Stimulated activated CD4-positive, alpha-beta T cell treated with anti-CD3 and anti-CD28 coated beads, Interleukin-1b, Interleukin-23, amount 100 ng/mL, for 1 hour (primary cell): ENCODE measurements around the gene ZNF277.

Experiments used
- DNase-seq, 2 donors: peaks; one replicate each; pipeline ENCODE4 v3.0.0-alpha.2; 2020; ENCODE audit warnings: low read depth in 2 of 2

The ZNF277 gene

GRCh38 chr7:112254156-112254555 is 47.7 kb downstream of the ZNF277 start:
- DNase-seq = no peak

- no peak for DNase-seq
Measured at GRCh38 chr7:112254709-112255387, 48.4 kb downstream of the ZNF277 start.

GRCh38 chr7:112255388-112255720 is 48.9 kb downstream of the ZNF277 start:
- no peak for DNase-seq

GRCh38 chr7:112257073-112257472 is 50.6 kb downstream of the ZNF277 start:
- DNase-seq = no peak

GRCh38 chr7:112260911-112261310 is 54.4 kb downstream of the ZNF277 start:
- no peak for DNase-seq

- DNase-seq = no peak
Measured at GRCh38 chr7:112262036-112262435, 55.5 kb downstream of the ZNF277 start.

GRCh38 chr7:112262855-112263487 is 56.5 kb downstream of the ZNF277 start:
- no peak for DNase-seq

- no peak for DNase-seq
Measured at GRCh38 chr7:112263519-112263918, 57.0 kb downstream of the ZNF277 start.

- no peak for DNase-seq
Measured at GRCh38 chr7:112266141-112266540, 59.6 kb downstream of the ZNF277 start.

- no peak for DNase-seq
Measured at GRCh38 chr7:112266595-112267270, 60.2 kb downstream of the ZNF277 start.

GRCh38 chr7:112267944-112268691 is 61.6 kb downstream of the ZNF277 start:
- DNase-seq = no peak

- no peak for DNase-seq
Measured at GRCh38 chr7:112271162-112271561, 64.7 kb downstream of the ZNF277 start.

GRCh38 chr7:112272921-112273561 is 66.5 kb downstream of the ZNF277 start:
- DNase-seq = no peak

- DNase-seq = no peak
Measured at GRCh38 chr7:112279042-112279441, 72.5 kb downstream of the ZNF277 start.

- no peak for DNase-seq
Measured at GRCh38 chr7:112280267-112280666, 73.8 kb downstream of the ZNF277 start.

- DNase-seq = no peak
Measured at GRCh38 chr7:112282476-112283188, 76.1 kb downstream of the ZNF277 start.

- no peak for DNase-seq
Measured at GRCh38 chr7:112283382-112283910, 77.0 kb downstream of the ZNF277 start.

GRCh38 chr7:112286250-112287086 is 80.0 kb downstream of the ZNF277 start:
- no peak for DNase-seq

GRCh38 chr7:112288301-112288700 is 81.8 kb downstream of the ZNF277 start:
- no peak for DNase-seq

GRCh38 chr7:112290065-112290464 is 83.6 kb downstream of the ZNF277 start:
- DNase-seq = no peak
